Measurements from ENCODE around the gene MMP14. TPM values are rescaled to one million over a fixed set of nuclear protein-coding genes. Genes with fewer than 3 reads are reported as not detected.

Gene MMP14
- total and polyA plus RNA-seq, 2 of the 13 experiments (the other 11 are each of a cell fraction or from before 2014, with no cell fraction given) = 5.2 to 9.8 TPM

DNA sequence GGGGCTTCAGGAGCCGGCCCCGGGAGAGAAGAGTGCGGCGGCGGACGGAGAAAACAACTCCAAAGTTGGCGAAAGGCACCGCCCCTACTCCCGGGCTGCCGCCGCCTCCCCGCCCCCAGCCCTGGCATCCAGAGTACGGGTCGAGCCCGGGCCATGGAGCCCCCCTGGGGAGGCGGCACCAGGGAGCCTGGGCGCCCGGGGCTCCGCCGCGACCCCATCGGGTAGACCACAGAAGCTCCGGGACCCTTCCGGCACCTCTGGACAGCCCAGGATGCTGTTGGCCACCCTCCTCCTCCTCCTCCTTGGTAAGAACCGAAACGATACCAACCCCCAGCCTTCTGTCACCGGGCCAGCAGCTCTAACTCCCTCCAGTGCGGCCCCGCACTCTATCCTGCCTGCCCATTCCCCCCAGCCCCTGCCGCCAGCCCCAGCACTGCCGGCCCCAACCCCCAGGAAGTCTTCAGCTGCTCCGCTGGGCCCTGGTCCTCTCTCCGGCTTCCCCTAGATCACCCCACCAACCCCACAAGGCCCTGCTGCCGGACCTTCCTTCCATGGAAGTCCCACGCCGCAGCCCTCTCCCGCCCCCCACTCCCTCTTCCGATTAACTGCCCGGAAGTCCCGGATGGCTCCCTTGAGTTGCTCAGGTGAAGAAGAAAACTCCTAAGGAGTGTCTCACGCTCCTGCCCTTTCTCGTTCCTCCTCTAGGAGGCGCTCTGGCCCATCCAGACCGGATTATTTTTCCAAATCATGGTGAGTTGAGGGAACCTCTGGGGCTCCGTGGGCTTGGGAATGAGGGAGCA lies 35.8 kb downstream of the MMP14 start (continued):
- TF ChIP-seq PCBP2 (optimal IDR thresholded peaks at IDR 0.05; ENCODE audit: low read depth, low read length, poor library complexity, severe bottlenecking) = peak; percentile 67
- TF ChIP-seq TBL1XR1 (IDR thresholded peaks at IDR 0.05; ENCODE audit: borderline replicate concordance, low read length, partially characterized antibody) = no peak
- TF ChIP-seq HMG20B (CRISPR knock-in tag; conservative IDR thresholded peaks at IDR 0.05) = 0 out of 2 replicates have a peak, but pooled peaks have one; percentile 6
- TF ChIP-seq JUN (CRISPR knock-in tag; IDR thresholded peaks at IDR 0.05) = no peak
- no peak for TF ChIP-seq RBAK (CRISPR knock-in tag; IDR thresholded peaks at IDR 0.05)
- no peak for TF ChIP-seq GATA4 (IDR thresholded peaks at IDR 0.05; ENCODE audit: borderline replicate concordance, low read depth)
- no peak for TF ChIP-seq ZNF12 (CRISPR knock-in tag; IDR thresholded peaks at IDR 0.05)
- TF ChIP-seq, protein P1, sequence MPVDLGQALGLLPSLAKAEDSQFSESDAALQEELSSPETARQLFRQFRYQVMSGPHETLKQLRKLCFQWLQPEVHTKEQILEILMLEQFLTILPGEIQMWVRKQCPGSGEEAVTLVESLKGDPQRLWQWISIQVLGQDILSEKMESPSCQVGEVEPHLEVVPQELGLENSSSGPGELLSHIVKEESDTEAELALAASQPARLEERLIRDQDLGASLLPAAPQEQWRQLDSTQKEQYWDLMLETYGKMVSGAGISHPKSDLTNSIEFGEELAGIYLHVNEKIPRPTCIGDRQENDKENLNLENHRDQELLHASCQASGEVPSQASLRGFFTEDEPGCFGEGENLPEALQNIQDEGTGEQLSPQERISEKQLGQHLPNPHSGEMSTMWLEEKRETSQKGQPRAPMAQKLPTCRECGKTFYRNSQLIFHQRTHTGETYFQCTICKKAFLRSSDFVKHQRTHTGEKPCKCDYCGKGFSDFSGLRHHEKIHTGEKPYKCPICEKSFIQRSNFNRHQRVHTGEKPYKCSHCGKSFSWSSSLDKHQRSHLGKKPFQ (CRISPR knock-in tag; IDR thresholded peaks at IDR 0.05; ENCODE audit: insufficient replicate concordance) = no peak
- TF ChIP-seq, protein P2, sequence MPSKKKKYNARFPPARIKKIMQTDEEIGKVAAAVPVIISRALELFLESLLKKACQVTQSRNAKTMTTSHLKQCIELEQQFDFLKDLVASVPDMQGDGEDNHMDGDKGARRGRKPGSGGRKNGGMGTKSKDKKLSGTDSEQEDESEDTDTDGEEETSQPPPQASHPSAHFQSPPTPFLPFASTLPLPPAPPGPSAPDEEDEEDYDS (CRISPR knock-in tag; IDR thresholded peaks at IDR 0.05) = peak; percentile 55; the same call in 1 of the 2 replicates
- TF ChIP-seq ATRX (CRISPR knock-in tag; IDR thresholded peaks at IDR 0.05; ENCODE audit: borderline replicate concordance) = no peak
- TF ChIP-seq CBFB (CRISPR knock-in tag; IDR thresholded peaks at IDR 0.05) = no peak; the same call in 1 of the 2 replicates
- TF ChIP-seq NR2F6 (IDR thresholded peaks at IDR 0.05) = no peak
- TF ChIP-seq NR2F6 (CRISPR knock-in tag; IDR thresholded peaks at IDR 0.05) = peak; percentile 52; the same call in 1 of the 2 replicates
- peak; percentile 85; the same call in 1 of the 2 replicates for TF ChIP-seq ZNF790 (CRISPR knock-in tag; IDR thresholded peaks at IDR 0.05; ENCODE audit: borderline replicate concordance)
- peak; percentile 53 for TF ChIP-seq SALL1 (CRISPR knock-in tag; IDR thresholded peaks at IDR 0.05)
- TF ChIP-seq, protein P3, sequence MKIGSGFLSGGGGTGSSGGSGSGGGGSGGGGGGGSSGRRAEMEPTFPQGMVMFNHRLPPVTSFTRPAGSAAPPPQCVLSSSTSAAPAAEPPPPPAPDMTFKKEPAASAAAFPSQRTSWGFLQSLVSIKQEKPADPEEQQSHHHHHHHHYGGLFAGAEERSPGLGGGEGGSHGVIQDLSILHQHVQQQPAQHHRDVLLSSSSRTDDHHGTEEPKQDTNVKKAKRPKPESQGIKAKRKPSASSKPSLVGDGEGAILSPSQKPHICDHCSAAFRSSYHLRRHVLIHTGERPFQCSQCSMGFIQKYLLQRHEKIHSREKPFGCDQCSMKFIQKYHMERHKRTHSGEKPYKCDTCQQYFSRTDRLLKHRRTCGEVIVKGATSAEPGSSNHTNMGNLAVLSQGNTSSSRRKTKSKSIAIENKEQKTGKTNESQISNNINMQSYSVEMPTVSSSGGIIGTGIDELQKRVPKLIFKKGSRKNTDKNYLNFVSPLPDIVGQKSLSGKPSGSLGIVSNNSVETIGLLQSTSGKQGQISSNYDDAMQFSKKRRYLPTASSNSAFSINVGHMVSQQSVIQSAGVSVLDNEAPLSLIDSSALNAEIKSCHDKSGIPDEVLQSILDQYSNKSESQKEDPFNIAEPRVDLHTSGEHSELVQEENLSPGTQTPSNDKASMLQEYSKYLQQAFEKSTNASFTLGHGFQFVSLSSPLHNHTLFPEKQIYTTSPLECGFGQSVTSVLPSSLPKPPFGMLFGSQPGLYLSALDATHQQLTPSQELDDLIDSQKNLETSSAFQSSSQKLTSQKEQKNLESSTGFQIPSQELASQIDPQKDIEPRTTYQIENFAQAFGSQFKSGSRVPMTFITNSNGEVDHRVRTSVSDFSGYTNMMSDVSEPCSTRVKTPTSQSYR (CRISPR knock-in tag; IDR thresholded peaks at IDR 0.05; ENCODE audit: borderline replicate concordance) = no peak
- peak; percentile 60 for TF ChIP-seq YY1 (IDR thresholded peaks at IDR 0.05; ENCODE audit: insufficient read depth, insufficient replicate concordance, low read depth, low read length)
- no peak for TF ChIP-seq ZNF44 (CRISPR knock-in tag; IDR thresholded peaks at IDR 0.05)
- 0 out of 2 replicates have a peak, but pooled peaks have one; percentile 45 for TF ChIP-seq ZSCAN12 (CRISPR knock-in tag; IDR thresholded peaks at IDR 0.05)
- TF ChIP-seq HOXA7 (CRISPR knock-in tag; IDR thresholded peaks at IDR 0.05) = no peak
- no peak for TF ChIP-seq FOXM1 (CRISPR knock-in tag; IDR thresholded peaks at IDR 0.05)
- no peak for TF ChIP-seq SP140L (CRISPR knock-in tag; IDR thresholded peaks at IDR 0.05; ENCODE audit: borderline replicate concordance)
- TF ChIP-seq, protein P4, sequence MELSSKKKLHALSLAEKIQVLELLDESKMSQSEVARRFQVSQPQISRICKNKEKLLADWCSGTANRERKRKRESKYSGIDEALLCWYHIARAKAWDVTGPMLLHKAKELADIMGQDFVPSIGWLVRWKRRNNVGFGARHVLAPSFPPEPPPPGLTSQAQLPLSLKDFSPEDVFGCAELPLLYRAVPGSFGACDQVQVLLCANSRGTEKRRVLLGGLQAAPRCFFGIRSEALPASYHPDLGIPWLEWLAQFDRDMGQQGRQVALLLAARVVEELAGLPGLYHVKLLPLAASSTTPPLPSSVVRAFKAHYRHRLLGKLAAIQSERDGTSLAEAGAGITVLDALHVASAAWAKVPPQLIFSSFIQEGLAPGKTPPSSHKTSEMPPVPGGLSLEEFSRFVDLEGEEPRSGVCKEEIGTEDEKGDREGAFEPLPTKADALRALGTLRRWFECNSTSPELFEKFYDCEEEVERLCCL (CRISPR knock-in tag; IDR thresholded peaks at IDR 0.05; ENCODE audit: borderline replicate concordance) = no peak
